NCI-H2107 (cell line): ENCODE measurements around the gene SYNE2.
"Not testable (repeated sequence)": the region's sequence is repeated elsewhere in the genome, so short reads cannot be mapped to it uniquely, and the experiment has no call there.

ENCODE experiments used
- DNase-seq: peaks from one replicate; lab custom pipeline; 2025; lab: John Stamatoyannopoulos, UW

SYNE2 gene

DNA sequence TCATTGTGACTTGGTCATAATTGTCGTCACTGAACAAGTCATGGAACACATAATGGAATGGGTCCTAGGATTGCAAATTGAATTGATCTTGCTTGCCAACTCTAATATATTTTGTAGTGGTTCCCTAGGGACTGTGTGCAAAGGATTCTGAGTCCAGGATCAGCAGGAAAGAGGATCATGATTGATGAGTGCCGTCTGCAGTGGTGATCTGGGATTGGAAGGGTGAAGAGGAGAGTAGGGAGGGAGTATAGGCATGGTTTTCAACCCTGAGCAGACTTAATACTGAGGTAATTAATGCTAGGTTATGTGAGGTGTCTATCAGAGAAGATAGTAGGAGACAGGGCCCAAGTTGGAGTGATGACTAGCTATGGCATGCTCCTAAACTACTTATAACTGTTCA, 272.5 kb downstream of the SYNE2 start:
- DNase-seq: no peak

GRCh38 chr14:64126548-64126947, 273.7 kb downstream of the SYNE2 start:
- DNase-seq: no peak

DNA sequence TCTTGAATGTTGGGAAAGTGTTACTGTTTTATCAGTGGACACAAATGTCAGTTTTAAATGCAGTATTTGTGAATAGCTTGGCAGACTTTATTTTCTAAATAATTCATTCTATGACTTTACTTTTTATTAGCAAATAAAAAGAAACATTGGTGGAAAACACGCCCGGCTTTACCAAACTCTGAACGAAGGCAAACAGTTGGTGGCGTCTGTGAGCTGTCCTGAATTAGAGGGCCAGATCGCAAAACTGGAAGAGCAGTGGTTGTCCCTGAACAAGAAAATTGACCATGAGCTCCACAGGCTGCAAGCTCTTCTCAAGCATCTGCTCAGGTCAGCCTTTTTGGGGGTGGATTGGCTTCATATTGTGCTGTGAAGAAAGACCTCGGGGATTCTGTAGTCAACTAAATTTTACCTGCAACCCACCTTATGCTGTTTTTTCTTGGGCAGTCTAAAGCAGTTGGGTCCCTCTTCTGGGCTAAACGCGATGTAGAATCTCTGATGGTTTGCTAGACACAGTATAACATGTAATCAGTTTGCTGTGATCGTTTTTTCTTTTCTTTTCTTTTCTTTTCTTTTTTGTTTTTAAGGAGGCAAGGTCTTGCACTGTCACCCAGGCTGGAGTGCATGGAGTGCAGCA, 285.0 kb downstream of the SYNE2 start:
- DNase-seq: no peak

DNA sequence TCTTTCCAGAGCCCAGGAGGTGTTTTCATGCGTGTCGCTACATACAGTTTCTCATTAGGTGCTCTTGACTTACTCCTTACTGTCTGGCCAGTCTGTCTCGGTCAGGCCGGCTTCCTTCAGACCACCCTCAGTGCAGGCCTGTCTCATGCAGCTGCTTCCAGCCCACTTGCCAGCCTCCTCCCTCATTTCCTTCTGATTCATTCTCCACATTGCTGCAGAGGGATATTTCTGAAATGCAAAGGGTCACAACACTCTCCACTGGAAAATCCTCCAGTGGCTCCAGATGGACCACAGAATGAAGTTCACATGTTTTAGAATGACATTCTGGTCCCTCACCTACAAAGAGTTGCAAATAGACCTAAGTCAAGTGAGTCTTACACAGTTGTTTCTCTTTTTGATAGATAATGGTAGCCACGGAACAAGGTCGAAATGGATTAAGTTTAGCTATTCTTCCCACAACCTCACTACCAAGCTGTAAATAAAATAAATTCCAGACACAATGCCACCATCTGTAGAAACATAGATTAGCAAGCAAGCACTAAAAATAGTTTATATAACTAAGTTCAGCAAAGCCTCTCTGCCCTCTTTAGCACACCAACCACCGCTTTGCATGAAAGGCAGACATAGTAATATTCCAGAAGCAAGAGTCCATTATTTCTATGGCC, 294.5 kb downstream of the SYNE2 start:
- DNase-seq: no peak

DNA sequence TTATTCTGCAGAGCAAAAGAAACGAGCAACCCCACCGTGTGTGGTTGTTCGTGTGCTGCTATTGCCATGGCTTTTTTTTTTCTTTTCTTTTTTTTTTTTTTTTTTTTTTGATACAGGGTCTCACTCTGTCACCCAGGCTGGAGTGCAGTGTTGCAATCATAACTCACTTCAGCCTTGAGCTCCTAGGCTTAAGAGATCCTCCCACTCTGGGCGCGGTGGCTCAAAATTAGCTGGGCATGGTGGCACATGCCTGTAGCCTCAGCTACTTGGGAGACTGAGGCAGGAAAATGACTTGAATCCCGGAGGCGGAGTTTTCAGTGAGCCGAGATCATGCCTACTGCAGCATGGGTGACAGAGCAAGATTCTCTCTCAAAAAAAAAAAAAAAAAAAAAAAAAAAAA, 297.1 kb downstream of the SYNE2 start:
- DNase-seq: no peak

DNA sequence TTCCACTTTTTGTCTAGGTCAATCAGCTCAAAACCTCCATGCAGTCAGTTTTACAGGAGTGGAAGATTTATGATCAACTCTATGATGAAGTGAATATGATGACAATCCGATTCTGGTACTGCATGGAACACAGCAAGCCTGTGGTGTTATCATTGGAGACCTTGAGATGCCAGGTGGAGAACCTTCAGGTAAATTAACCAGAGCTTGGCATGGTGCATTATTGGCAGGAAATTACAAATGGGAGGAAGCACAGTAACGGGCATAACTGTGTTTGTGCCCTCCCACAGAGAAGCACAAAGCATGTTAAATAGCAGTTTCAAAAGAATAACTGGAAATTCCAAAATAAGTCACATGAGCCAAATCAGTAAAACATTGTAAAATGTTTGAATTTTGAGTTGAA, 305.8 kb downstream of the SYNE2 start:
- no peak for DNase-seq

DNA sequence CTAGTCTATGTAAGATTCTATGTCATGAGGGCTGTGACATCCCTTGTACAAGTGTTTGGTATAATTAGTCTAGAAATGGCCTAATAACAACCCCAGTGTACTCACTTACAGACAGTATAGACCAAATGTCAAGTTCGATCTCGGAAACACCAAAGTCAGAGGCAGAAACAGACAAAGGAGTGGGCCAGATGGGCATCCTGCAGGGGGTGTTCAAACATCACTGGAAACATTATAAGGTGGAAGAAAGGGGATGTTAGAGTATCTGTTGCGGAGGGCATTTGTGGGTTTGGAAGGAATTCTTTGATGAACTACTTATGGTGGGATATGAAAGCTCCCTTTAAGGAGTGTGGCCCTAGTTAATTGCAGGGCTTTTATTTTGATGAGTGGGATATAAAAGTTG, 306.8 kb downstream of the SYNE2 start:
- DNase-seq: no peak

DNA sequence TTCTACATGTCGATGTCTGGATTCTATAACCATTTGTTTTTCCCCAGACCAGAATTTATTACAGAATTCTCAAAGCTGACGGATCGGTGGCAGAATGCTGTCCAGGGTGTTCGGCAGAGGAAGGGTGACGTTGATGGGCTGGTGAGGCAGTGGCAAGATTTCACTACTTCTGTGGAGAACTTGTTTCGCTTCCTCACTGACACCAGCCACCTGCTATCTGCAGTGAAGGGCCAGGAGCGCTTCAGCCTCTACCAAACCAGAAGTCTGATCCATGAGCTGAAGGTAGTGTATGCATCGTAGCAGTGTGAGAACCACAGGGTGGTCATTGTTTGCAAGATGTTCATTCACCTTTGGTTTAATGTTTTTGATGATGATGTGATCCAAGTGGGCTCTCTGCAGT, 317.4 kb downstream of the SYNE2 start:
- DNase-seq: no peak

- no peak for DNase-seq
These were observed 322.3 kb downstream of the SYNE2 start for GRCh38 chr14:64174922-64175782.

GRCh38 chr14:64176330-64176729, 323.5 kb downstream of the SYNE2 start:
- DNase-seq: no peak

GRCh38 chr14:64178814-64179213, 326.0 kb downstream of the SYNE2 start:
- DNase-seq: no peak

- not testable (repeated sequence) for DNase-seq
These were observed 330.1 kb downstream of the SYNE2 start for GRCh38 chr14:64182908-64183307.

- no peak for DNase-seq
These were observed 331.4 kb downstream of the SYNE2 start for GRCh38 chr14:64184103-64184729.

DNA sequence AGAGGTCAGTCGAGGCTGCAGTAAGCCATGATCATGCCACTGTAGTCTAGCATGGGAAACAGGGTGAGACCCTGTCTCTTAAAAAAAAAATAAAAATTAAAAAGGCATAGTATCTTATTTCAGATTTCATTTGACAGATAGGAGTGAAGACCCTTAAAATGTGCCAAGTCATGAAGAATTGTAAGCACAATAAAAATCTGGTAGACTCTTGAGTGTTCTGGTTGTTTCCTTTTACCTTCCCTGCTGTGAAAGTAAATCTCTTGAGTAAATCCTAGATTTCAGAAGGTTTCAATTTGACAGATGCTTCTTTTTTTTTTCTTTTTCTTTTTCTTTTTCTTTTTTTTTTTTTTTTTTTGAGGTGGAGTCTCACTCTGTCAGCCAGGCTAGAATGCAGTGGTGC, 332.4 kb downstream of the SYNE2 start:
- DNase-seq: no peak

- DNase-seq: no peak
These were observed 333.7 kb downstream of the SYNE2 start for GRCh38 chr14:64186231-64187129.

- DNase-seq: no peak
These were observed 334.5 kb downstream of the SYNE2 start for GRCh38 chr14:64187331-64187730.

- no peak for DNase-seq
These were observed 338.2 kb downstream of the SYNE2 start for GRCh38 chr14:64190974-64191502.

DNA sequence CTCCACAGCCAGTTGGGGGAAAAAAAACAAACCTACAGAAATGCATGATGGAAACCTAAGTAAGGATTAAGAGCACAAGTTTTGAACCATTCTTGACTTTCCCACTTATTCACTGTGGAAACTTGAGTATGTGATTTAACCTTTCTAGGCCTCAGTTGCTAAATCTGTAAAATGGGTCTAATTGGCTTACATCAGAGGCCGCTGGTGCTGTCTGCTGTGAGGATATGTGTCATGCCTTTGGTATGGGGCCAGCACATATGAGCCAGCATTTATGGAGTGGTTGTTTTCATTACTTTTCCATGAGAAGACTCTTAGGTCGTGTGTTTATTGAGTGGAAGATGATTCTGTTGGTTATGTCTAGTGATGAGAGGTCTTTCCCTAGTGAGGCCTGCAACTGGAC, 339.0 kb downstream of the SYNE2 start:
- no peak for DNase-seq

- no peak for DNase-seq
These were observed 341.0 kb downstream of the SYNE2 start for GRCh38 chr14:64193821-64194220.

GRCh38 chr14:64194404-64194803, 341.6 kb downstream of the SYNE2 start:
- DNase-seq: no peak

DNA sequence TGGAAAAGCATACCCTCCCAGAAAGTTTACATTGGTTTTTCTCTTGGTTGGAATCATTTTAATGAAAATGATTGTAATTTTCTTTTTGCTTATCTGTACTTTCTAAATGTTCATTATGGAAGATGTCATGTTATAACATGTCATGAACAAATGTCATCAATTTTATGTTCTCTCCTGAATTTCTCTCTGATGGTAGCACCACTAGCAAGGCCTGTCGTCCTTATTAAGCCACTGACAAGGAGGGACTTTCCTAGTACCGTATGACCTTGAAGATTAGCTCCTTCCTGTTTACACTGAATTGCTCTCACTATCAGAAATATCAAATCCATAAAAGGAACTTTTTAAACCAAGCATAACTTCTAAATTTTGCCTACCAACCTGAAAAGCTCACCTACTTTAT, 342.4 kb downstream of the SYNE2 start:
- no peak for DNase-seq
